ENCODE data around the gene IFITM5. TPM values are rescaled to one million over a fixed set of nuclear protein-coding genes. Genes with fewer than 3 reads are reported as not detected.

The IFITM5 gene
- total and polyA plus RNA-seq, 9 of the 15 experiments (the other 6 are each of a cell fraction or from before 2014, with no cell fraction given) = 0.19 TPM; not detected in 8

GRCh38 chr11:299081-299891, at the start of gene IFITM5 (continued):
- TF ChIP-seq BRF2 (IDR thresholded peaks at IDR 0.05; ENCODE audit: borderline replicate concordance, insufficient read depth, insufficient read length) (no peak), ZNF277 (CRISPR knock-in tag; IDR thresholded peaks at IDR 0.05; ENCODE audit: borderline replicate concordance) (no peak), ZNF740 (CRISPR knock-in tag; IDR thresholded peaks at IDR 0.05) (no peak), ZNF740 (tag; IDR thresholded peaks at IDR 0.05) (no peak), CEBPB (tag; IDR thresholded peaks at IDR 0.05) (no peak), POU5F1 (IDR thresholded peaks at IDR 0.05; ENCODE audit: borderline replicate concordance, low read depth, low read length, partially characterized antibody) (no peak), CREBBP (IDR thresholded peaks at IDR 0.05; ENCODE audit: low read depth, low read length) (no peak), MITF (IDR thresholded peaks at IDR 0.05) (no peak), FOXA3 (CRISPR knock-in tag; conservative IDR thresholded peaks at IDR 0.05 in 1 of 2, IDR thresholded peaks at IDR 0.05 in 1 of 2) (no peak), HMBOX1 (IDR thresholded peaks at IDR 0.05) (no peak), ZBTB7A (IDR thresholded peaks at IDR 0.05; ENCODE audit: borderline replicate concordance, control insufficient read depth, low read depth, low read length) (peak; percentile 20; the same call in 1 of the 2 replicates), TAF9B (IDR thresholded peaks at IDR 0.05; ENCODE audit: partially characterized antibody) (no peak), MYBL2 (IDR thresholded peaks at IDR 0.05; ENCODE audit: low read depth) (no peak), MYBL2 (CRISPR knock-in tag; IDR thresholded peaks at IDR 0.05; ENCODE audit: borderline replicate concordance) (no peak), ZNF280B (CRISPR knock-in tag; IDR thresholded peaks at IDR 0.05) (no peak), POLR2AphosphoS2 (IDR thresholded peaks at IDR 0.05; ENCODE audit: low read length) (0 out of 2 replicates have a peak, but pooled peaks have one; percentile 6)

Data from K562 (cell line).